ENCODE measurements around the gene DBT. TPM values are rescaled to one million over a fixed set of nuclear protein-coding genes. Genes with fewer than 3 reads are reported as not detected.

Gene DBT
- total RNA-seq, 1 donor from 2014 or later = 10.4 TPM

- no peaks in the 10 kb centered on the region for H3K9me3 Mint-ChIP-seq
- no peak for DNase-seq (ENCODE audit: low spot score)
- no peaks in the 10 kb centered on the region for H3K36me3 Mint-ChIP-seq (ENCODE audit: low read depth)
- intact Hi-C loops (cut with micrococcal nuclease) = no loop called here
- peaks cover 2% of the 10 kb centered on the region for H3K27me3 Mint-ChIP-seq (ENCODE audit: low read depth)
- no peak overlapping the region for H3K4me3 Mint-ChIP-seq (ENCODE audit: low read depth)
- H3K27ac Mint-ChIP-seq = no peak overlapping the region
- no peaks in the 10 kb centered on the region for H3K4me1 Mint-ChIP-seq (ENCODE audit: low read depth)
These were observed 72.2 kb downstream of the DBT start for GRCh38 chr1:100177295-100178041.

GRCh38 chr1:100168051-100168450 lies 81.6 kb downstream of the DBT start:
- H3K4me1 Mint-ChIP-seq (ENCODE audit: low read depth) = no peaks in the 10 kb centered on the region
- H3K27ac Mint-ChIP-seq = no peak overlapping the region
- intact Hi-C loops (cut with micrococcal nuclease) = no loop called here
- H3K27me3 Mint-ChIP-seq (ENCODE audit: low read depth) = peaks cover 3% of the 10 kb centered on the region
- DNase-seq (ENCODE audit: low spot score) = no peak
- H3K36me3 Mint-ChIP-seq (ENCODE audit: low read depth) = no peaks in the 10 kb centered on the region
- no peaks in the 10 kb centered on the region for H3K9me3 Mint-ChIP-seq
- H3K4me3 Mint-ChIP-seq (ENCODE audit: low read depth) = no peak overlapping the region

GRCh38 chr1:100164702-100165101 lies 84.9 kb downstream of the DBT start:
- Mint-ChIP-seq H3K36me3 (ENCODE audit: low read depth) (no peaks in the 10 kb centered on the region), H3K27me3 (ENCODE audit: low read depth) (no peaks in the 10 kb centered on the region), H3K27ac (no peak overlapping the region), H3K4me1 (ENCODE audit: low read depth) (no peaks in the 10 kb centered on the region), H3K4me3 (ENCODE audit: low read depth) (no peak overlapping the region), H3K9me3 (no peaks in the 10 kb centered on the region)
- intact Hi-C loops (cut with micrococcal nuclease) = no loop called here
- DNase-seq (ENCODE audit: low spot score) = no peak

DNA sequence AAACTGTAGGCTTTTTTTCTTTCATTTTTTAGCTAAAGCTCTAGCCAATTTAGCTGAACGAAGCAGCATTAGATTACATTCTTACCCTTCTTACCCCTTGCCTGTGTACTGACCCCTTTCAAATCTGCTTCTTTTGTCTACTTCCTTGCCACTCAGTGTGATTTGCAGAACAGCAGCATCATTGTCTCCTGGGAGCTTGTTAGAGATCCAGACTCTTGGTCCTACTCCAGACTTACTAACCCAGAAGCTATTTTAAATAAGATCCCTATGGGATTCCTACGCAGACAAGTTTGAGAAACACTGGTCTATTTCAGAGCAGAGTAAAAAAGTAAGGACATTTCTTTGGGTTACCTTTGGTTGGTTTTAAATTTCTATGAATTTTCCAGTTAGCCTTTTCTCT lies 85.4 kb downstream of the DBT start:
- DNase-seq (ENCODE audit: low spot score) = no peak
- Mint-ChIP-seq H3K36me3 (ENCODE audit: low read depth) (no peaks in the 10 kb centered on the region), H3K27me3 (ENCODE audit: low read depth) (no peaks in the 10 kb centered on the region)

GRCh38 chr1:100162881-100163280 lies 86.8 kb downstream of the DBT start:
- H3K27ac Mint-ChIP-seq = no peak overlapping the region
- no peaks in the 10 kb centered on the region for H3K27me3 Mint-ChIP-seq (ENCODE audit: low read depth)
- H3K4me3 Mint-ChIP-seq (ENCODE audit: low read depth) = no peak overlapping the region
- no peaks in the 10 kb centered on the region for H3K4me1 Mint-ChIP-seq (ENCODE audit: low read depth)
- no peak for DNase-seq (ENCODE audit: low spot score)
- H3K9me3 Mint-ChIP-seq = no peaks in the 10 kb centered on the region
- intact Hi-C loops (cut with micrococcal nuclease) = no loop called here
- no peaks in the 10 kb centered on the region for H3K36me3 Mint-ChIP-seq (ENCODE audit: low read depth)

More for the DNA sequence above, 85.4 kb downstream of the DBT start:
- no peaks in the 10 kb centered on the region for H3K9me3 Mint-ChIP-seq
- H3K27ac Mint-ChIP-seq = no peak overlapping the region
- no peaks in the 10 kb centered on the region for H3K4me1 Mint-ChIP-seq (ENCODE audit: low read depth)
- H3K4me3 Mint-ChIP-seq (ENCODE audit: low read depth) = no peak overlapping the region
- intact Hi-C loops (cut with micrococcal nuclease) = no loop called here

DNA sequence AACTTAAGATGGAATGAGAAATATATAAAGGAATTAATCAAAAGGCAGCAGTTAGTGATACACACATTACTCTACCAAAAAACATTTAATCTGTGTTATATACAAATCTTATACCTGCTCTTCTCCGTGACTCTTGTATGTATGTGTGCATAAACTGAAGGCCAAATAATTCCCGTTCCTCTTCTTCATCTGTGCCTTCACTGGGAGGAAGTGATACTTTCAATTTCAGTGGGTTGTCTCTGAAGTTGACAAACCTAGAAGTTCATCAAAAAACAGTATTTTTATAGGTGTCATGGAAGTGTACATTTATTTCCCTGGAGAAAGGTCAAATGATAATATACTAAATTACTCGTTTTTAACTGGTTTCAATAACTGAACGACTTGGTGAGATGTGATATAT lies 97.4 kb downstream of the DBT start:
- Mint-ChIP-seq H3K36me3 (ENCODE audit: low read depth) (peaks cover 16% of the 10 kb centered on the region), H3K4me1 (ENCODE audit: low read depth) (peaks cover 7% of the 10 kb centered on the region), H3K27ac (no peak overlapping the region), H3K27me3 (ENCODE audit: low read depth) (no peaks in the 10 kb centered on the region), H3K4me3 (ENCODE audit: low read depth) (no peak overlapping the region), H3K9me3 (no peaks in the 10 kb centered on the region)
- intact Hi-C loops (cut with micrococcal nuclease) = no loop called here
- no peak for DNase-seq (ENCODE audit: low spot score)

DNA sequence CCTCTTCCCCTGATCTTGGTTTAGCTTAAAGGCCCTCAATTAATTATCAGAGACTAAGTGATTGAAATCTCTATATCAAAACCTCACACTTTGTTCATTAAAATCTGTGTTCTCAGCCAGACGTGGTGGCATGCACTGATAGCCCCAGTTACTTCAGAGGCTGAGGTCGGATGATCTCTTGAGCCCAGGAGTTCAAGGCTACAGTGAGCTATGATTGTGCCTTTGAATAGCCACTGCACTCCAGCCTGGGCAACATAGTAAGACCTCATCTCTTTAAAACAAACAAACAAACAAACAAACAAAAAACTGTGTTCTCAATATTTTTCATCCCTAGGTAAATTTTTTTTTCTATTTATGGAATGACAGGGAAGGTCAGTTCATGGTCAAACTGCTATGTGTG lies 98.0 kb downstream of the DBT start:
- intact Hi-C loops (cut with micrococcal nuclease) = no loop called here
- Mint-ChIP-seq H3K27ac (no peak overlapping the region), H3K36me3 (ENCODE audit: low read depth) (peaks cover 18% of the 10 kb centered on the region), H3K4me3 (ENCODE audit: low read depth) (no peak overlapping the region), H3K4me1 (ENCODE audit: low read depth) (peaks cover 7% of the 10 kb centered on the region), H3K9me3 (no peaks in the 10 kb centered on the region), H3K27me3 (ENCODE audit: low read depth) (no peaks in the 10 kb centered on the region)
- DNase-seq (ENCODE audit: low spot score) = no peak

DNA sequence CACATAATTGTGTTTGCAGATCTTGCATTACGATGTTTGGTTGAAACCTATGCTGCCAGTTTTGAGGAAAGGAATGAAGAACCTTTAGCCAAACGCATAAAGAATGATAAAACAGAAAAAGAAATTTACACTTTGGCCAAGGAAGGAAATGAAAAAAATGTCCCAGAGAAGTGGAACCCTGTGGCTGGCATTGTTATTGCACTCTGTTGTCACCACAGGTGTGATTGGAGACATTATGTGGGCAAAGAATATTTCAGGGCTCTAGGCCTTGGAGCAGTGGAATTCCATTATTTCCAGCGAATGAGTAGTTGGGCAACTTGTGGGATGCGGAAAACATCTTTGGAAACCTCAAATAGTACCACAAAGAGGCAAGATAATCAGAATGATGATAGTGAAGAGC lies 101.8 kb downstream of the DBT start:
- Mint-ChIP-seq H3K4me1 (ENCODE audit: low read depth) (peaks cover 7% of the 10 kb centered on the region), H3K27ac (no peak overlapping the region), H3K36me3 (ENCODE audit: low read depth) (peaks cover 48% of the 10 kb centered on the region), H3K4me3 (ENCODE audit: low read depth) (no peak overlapping the region), H3K27me3 (ENCODE audit: low read depth) (no peaks in the 10 kb centered on the region), H3K9me3 (no peaks in the 10 kb centered on the region)
- no peak for DNase-seq (ENCODE audit: low spot score)
- intact Hi-C loops (cut with micrococcal nuclease) = no loop called here

- DNase-seq (ENCODE audit: low spot score) = no peak
- no peak overlapping the region for H3K4me3 Mint-ChIP-seq (ENCODE audit: low read depth)
- no peaks in the 10 kb centered on the region for H3K9me3 Mint-ChIP-seq
- peaks cover 2% of the 10 kb centered on the region for H3K4me1 Mint-ChIP-seq (ENCODE audit: low read depth)
- peaks cover 53% of the 10 kb centered on the region for H3K36me3 Mint-ChIP-seq (ENCODE audit: low read depth)
- no peak overlapping the region for H3K27ac Mint-ChIP-seq
- H3K27me3 Mint-ChIP-seq (ENCODE audit: low read depth) = no peaks in the 10 kb centered on the region
- intact Hi-C loops (cut with micrococcal nuclease) = no loop called here
These were observed 102.7 kb downstream of the DBT start for GRCh38 chr1:100146958-100147357.

- Mint-ChIP-seq H3K27me3 (ENCODE audit: low read depth) (no peaks in the 10 kb centered on the region), H3K4me1 (ENCODE audit: low read depth) (no peaks in the 10 kb centered on the region), H3K27ac (no peak overlapping the region), H3K9me3 (no peaks in the 10 kb centered on the region), H3K36me3 (ENCODE audit: low read depth) (peaks cover 62% of the 10 kb centered on the region), H3K4me3 (ENCODE audit: low read depth) (no peak overlapping the region)
- DNase-seq (ENCODE audit: low spot score) = no peak
- intact Hi-C loops (cut with micrococcal nuclease) = no loop called here
These were observed 104.5 kb downstream of the DBT start for GRCh38 chr1:100145116-100145515.

- Mint-ChIP-seq H3K27me3 (ENCODE audit: low read depth) (no peaks in the 10 kb centered on the region), H3K4me3 (ENCODE audit: low read depth) (no peak overlapping the region), H3K4me1 (ENCODE audit: low read depth) (peaks cover 2% of the 10 kb centered on the region), H3K9me3 (no peaks in the 10 kb centered on the region), H3K36me3 (ENCODE audit: low read depth) (peaks cover 78% of the 10 kb centered on the region), H3K27ac (no peak overlapping the region)
- intact Hi-C loops (cut with micrococcal nuclease) = no loop called here
- no peak for DNase-seq (ENCODE audit: low spot score)
These were observed 107.3 kb downstream of the DBT start for GRCh38 chr1:100142343-100142742.

DNA sequence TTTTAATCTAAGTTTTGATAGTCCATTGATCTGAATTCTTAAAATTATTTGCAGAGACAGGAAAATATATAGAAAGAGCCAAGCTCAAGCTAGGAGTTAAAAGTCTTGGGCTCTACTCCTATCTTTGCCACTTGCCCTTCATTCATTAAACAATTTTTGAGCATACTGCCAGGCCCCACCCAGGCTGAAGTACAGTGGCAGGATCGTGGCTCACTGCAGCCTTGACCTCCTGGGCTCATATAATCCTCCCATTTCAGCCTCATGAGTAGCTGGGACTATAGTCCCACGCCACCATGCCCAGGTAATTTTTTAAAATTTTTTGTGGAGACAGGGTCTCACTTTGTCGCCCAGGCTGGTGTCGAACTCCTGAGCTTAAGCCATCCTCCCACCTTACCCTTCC lies 108.4 kb downstream of the DBT start:
- peaks cover 2% of the 10 kb centered on the region for H3K4me1 Mint-ChIP-seq (ENCODE audit: low read depth)
- DNase-seq (ENCODE audit: low spot score) = no peak
- H3K4me3 Mint-ChIP-seq (ENCODE audit: low read depth) = no peak overlapping the region
- H3K27ac Mint-ChIP-seq = no peak overlapping the region
- H3K9me3 Mint-ChIP-seq = no peaks in the 10 kb centered on the region
- H3K36me3 Mint-ChIP-seq (ENCODE audit: low read depth) = peaks cover 74% of the 10 kb centered on the region
- no peaks in the 10 kb centered on the region for H3K27me3 Mint-ChIP-seq (ENCODE audit: low read depth)
- intact Hi-C loops (cut with micrococcal nuclease) = no loop called here

GRCh38 chr1:100137602-100138001 lies 112.0 kb downstream of the DBT start:
- no peak overlapping the region for H3K4me3 Mint-ChIP-seq (ENCODE audit: low read depth)
- H3K27me3 Mint-ChIP-seq (ENCODE audit: low read depth) = no peaks in the 10 kb centered on the region
- H3K36me3 Mint-ChIP-seq (ENCODE audit: low read depth) = peaks cover 51% of the 10 kb centered on the region
- no peak for DNase-seq (ENCODE audit: low spot score)
- no peak overlapping the region for H3K27ac Mint-ChIP-seq
- intact Hi-C loops (cut with micrococcal nuclease) = no loop called here
- no peaks in the 10 kb centered on the region for H3K9me3 Mint-ChIP-seq
- peaks cover 9% of the 10 kb centered on the region for H3K4me1 Mint-ChIP-seq (ENCODE audit: low read depth)
